HCT116 (cell line): Measurements from ENCODE around the gene ASNSD1. TPM values are rescaled to one million over a fixed set of nuclear protein-coding genes. Genes with fewer than 3 reads are reported as not detected.

Experiments used
- ATAC-seq: fragments of 200-7000 bp; cut with Tn5 transposase; 2 replicates; pipeline ENCODE4 v1.9.1; 2020; ENCODE audit warnings: mild to moderate bottlenecking, moderate library complexity
- BruUV-seq: library from RNA; stranded (reverse); fragments of 400-500 nt; replicated peaks from 2 replicates; lab custom pipeline; 2021; lab: Mats Ljungman, UMichigan
- CTCF ChIA-PET: fragments of 300-600 bp; sonication (Branson Sonifier 250); formaldehyde crosslinking; loops from one replicate; lab custom pipeline; 2021; ENCODE audit warnings: antibody characterized with exemption; lab: Charles Lee
- POLR2A ChIA-PET: fragments of 300-600, 350-600 bp; sonication (Branson Sonifier 250); formaldehyde crosslinking; loops from one replicate; lab custom pipeline; 2021; ENCODE audit warnings: antibody characterized with exemption; lab: Charles Lee
- RAD21 ChIA-PET, 2 experiments: fragments of 300-600 bp; sonication (Branson Sonifier 250); formaldehyde crosslinking; loops; one replicate each; lab custom pipeline; 2023; ENCODE audit warnings: low total read pairs in 2 of 2; ENCODE audit not compliant: uncharacterized antibody in 2 of 2, unreplicated experiment in 2 of 2, low non-redundant PET in 1 of 2; lab: Charles Lee
- DNase-seq: peaks from one replicate; pipeline ENCODE4 v3.0.0-alpha.2; 2010; ENCODE audit warnings: low read depth, low spot score
- H2AFZ ChIP-seq: fragments of 200-600 bp; shearing (Covaris generic), sonication (generic); 2 replicates; pipeline ENCODE4 v1.6.1; 2017; ENCODE audit warnings: low read depth, mixed run types, mixed read lengths, antibody characterized with exemption, low read length; ENCODE audit not compliant: poor library complexity, severe bottlenecking
- H3K27ac ChIP-seq: 2 replicates; pipeline ENCODE4 v1.5.1; 2012; ENCODE audit warnings: low read depth, low read length
- H3K27me3 ChIP-seq: fragments of 200-600 bp; sonication (generic); 2 replicates; pipeline ENCODE4 v1.6.1; 2016; ENCODE audit warnings: mixed run types, low read length, mixed read lengths; ENCODE audit not compliant: insufficient read depth
- H3K36me3 ChIP-seq, 2 experiments: fragments of 200-500 bp in 1 of 2; fragments of 200-600 bp in 1 of 2; sonication (Bioruptor generic) in 1 of 2; sonication (generic) in 1 of 2; 2 replicates each; pipeline versions ENCODE4 v1.5.1 to v1.6.1; 2014 to 2016; ENCODE audit warnings: low read length in 2 of 2, inconsistent platforms in 1 of 2, mixed read lengths in 1 of 2, mixed run types in 1 of 2; ENCODE audit not compliant: insufficient read depth in 2 of 2, control insufficient read depth in 1 of 2
- H3K4me1 ChIP-seq, 2 experiments: fragments of 200-600 bp in 1 of 2; sonication (generic) in 1 of 2; 2 replicates each; pipeline versions ENCODE4 v1.5.1 to v1.6.1; 2012 to 2017; ENCODE audit warnings: low read length in 2 of 2, inconsistent platforms in 1 of 2, mild to moderate bottlenecking in 1 of 2, mixed read lengths in 1 of 2, mixed run types in 1 of 2, moderate library complexity in 1 of 2; ENCODE audit not compliant: insufficient read depth in 2 of 2, control insufficient read depth in 1 of 2
- H3K4me2 ChIP-seq: fragments of 200-600 bp; sonication (generic); 2 replicates; pipeline ENCODE4 v1.6.1; 2017; ENCODE audit warnings: mixed run types, low read length, mixed read lengths
- H3K4me3 ChIP-seq, 2 experiments: fragments of 200-600 bp in 1 of 2; sonication (generic) in 1 of 2; replicated peaks in 1 of 2; 2 replicates each; pipeline ENCODE4 v1.5.1; 2011 to 2016; ENCODE audit warnings: low read length in 2 of 2, control low read depth in 1 of 2, low read depth in 1 of 2, mild to moderate bottlenecking in 1 of 2, mixed read lengths in 1 of 2, mixed run types in 1 of 2
- H3K79me2 ChIP-seq: fragments of 200-600 bp; sonication (generic); 2 replicates; pipeline ENCODE4 v1.6.1; 2017; ENCODE audit warnings: mild to moderate bottlenecking, mixed run types, low read length, moderate library complexity, mixed read lengths; ENCODE audit not compliant: insufficient read depth
- H3K9ac ChIP-seq: fragments of 200-600 bp; sonication (generic); 2 replicates; pipeline ENCODE4 v1.6.1; 2016; ENCODE audit warnings: low read length, mixed read lengths
- H3K9me2 ChIP-seq: fragments of 200-600 bp; sonication (generic), shearing (Covaris generic); 2 replicates; pipeline ENCODE4 v1.6.1; 2017; ENCODE audit warnings: mixed run types, mild to moderate bottlenecking, moderate library complexity; ENCODE audit not compliant: insufficient read depth
- H3K9me3 ChIP-seq, 2 experiments: fragments of 200-500 bp in 1 of 2; fragments of 200-600 bp in 1 of 2; sonication (Bioruptor generic) in 1 of 2; sonication (generic) in 1 of 2; 2 replicates each; pipeline ENCODE4 v1.6.1; 2014 to 2017; ENCODE audit warnings: low read length in 2 of 2, mixed read lengths in 2 of 2, inconsistent platforms in 1 of 2, low read depth in 1 of 2, mild to moderate bottlenecking in 1 of 2, mixed run types in 1 of 2, moderate library complexity in 1 of 2; ENCODE audit not compliant: control insufficient read depth in 1 of 2, insufficient read depth in 1 of 2
- H4K20me1 ChIP-seq: fragments of 200-600 bp; sonication (generic), shearing (Covaris generic); 2 replicates; pipeline ENCODE4 v1.6.1; 2017; ENCODE audit warnings: mixed run types, mild to moderate bottlenecking, moderate library complexity; ENCODE audit not compliant: insufficient read depth
- CBX3 ChIP-seq: IDR thresholded peaks from 2 replicates; pipeline ENCODE4 v1.6.1; 2012; ENCODE audit warnings: low read depth
- CEBPB ChIP-seq: IDR thresholded peaks from 2 replicates; pipeline ENCODE4 v1.6.1; 2012; ENCODE audit warnings: low read depth
- FOSL1 ChIP-seq: IDR thresholded peaks from 2 replicates; pipeline ENCODE4 v1.6.1; 2012; ENCODE audit warnings: low read depth
- JUND ChIP-seq: IDR thresholded peaks from 2 replicates; pipeline ENCODE4 v1.6.1; 2012
- MAX ChIP-seq: IDR thresholded peaks from 2 replicates; pipeline ENCODE4 v1.6.1; 2012
- SIN3A ChIP-seq: IDR thresholded peaks from 2 replicates; pipeline ENCODE4 v1.6.1; 2012; ENCODE audit warnings: low read depth
- SRF ChIP-seq: IDR thresholded peaks from 2 replicates; pipeline ENCODE4 v1.6.1; 2012; ENCODE audit warnings: low read depth
- ZBTB33 ChIP-seq: IDR thresholded peaks from 2 replicates; pipeline ENCODE4 v1.6.1; 2011; ENCODE audit warnings: mild to moderate bottlenecking, low read length, moderate library complexity; ENCODE audit not compliant: insufficient replicate concordance; ENCODE audit errors: extremely low read depth
- ZFX ChIP-seq: fragments of 450-650 bp; IDR thresholded peaks from 2 replicates; pipeline ENCODE4 v1.6.1; 2017
- intact Hi-C: fragments of 100-400 bp; cut with micrococcal nuclease; formaldehyde crosslinking; loops from 2 replicates; pipeline ENCODE4 v1.10.0; 2022
- total RNA-seq: library from RNA; stranded (reverse); gene quantifications from one replicate; pipeline ENCODE4 v1.2.1, GENCODE V29; 2021; ENCODE audit not compliant: unreplicated experiment

ASNSD1 gene
- total RNA-seq, 1 experiment from 2014 or later: 33.6 TPM

- H4K20me1 ChIP-seq: no peaks in the 10 kb centered on the region
- H3K27me3 ChIP-seq: no peaks in the 10 kb centered on the region
- H3K27ac ChIP-seq: no peak overlapping the region
- ChIA-PET POLR2A (no interaction called here), RAD21 (no interaction called here), CTCF (no interaction called here)
- TF ChIP-seq JUND: no peak
- no peak for TF ChIP-seq SRF
- TF ChIP-seq MAX: no peak
- TF ChIP-seq ZBTB33: no peak
- no peak for TF ChIP-seq ZFX
- TF ChIP-seq CBX3: no peak
- TF ChIP-seq FOSL1: no peak
- no peak for TF ChIP-seq SIN3A
- no peak for TF ChIP-seq CEBPB
- H3K9me3 ChIP-seq: no peaks in the 10 kb centered on the region
- H3K36me3 ChIP-seq: no peaks in the 10 kb centered on the region
- H3K9me2 ChIP-seq: no peaks in the 10 kb centered on the region
- no peak overlapping the region for H3K9ac ChIP-seq
- H3K79me2 ChIP-seq: no peaks in the 10 kb centered on the region
- ATAC-seq: no peak
- peak overlapping the region; percentile 57 for H2AFZ ChIP-seq
- intact Hi-C loops: no loop called here
- H3K4me1 ChIP-seq: peaks cover 0 to 4% of the 10 kb centered on the region in 2 experiments; a peak in 3 of 4 replicates
- DNase-seq: no peak
- BruUV-seq: no TSS peak
- no peak overlapping the region for H3K4me3 ChIP-seq
- no peak overlapping the region for H3K4me2 ChIP-seq
Observed at GRCh38 chr2:189629531-189630453, 31.5 kb upstream of the ASNSD1 start.
